ENCODE data around the gene SNPH. TPM values are rescaled to one million over a fixed set of nuclear protein-coding genes. Genes with fewer than 3 reads are reported as not detected.

Gene SNPH
- total and polyA plus RNA-seq, 2 of the 8 experiments (the other 6 are each of a cell fraction or from before 2014, with no cell fraction given) = 0.98 to 4.9 TPM

DNA sequence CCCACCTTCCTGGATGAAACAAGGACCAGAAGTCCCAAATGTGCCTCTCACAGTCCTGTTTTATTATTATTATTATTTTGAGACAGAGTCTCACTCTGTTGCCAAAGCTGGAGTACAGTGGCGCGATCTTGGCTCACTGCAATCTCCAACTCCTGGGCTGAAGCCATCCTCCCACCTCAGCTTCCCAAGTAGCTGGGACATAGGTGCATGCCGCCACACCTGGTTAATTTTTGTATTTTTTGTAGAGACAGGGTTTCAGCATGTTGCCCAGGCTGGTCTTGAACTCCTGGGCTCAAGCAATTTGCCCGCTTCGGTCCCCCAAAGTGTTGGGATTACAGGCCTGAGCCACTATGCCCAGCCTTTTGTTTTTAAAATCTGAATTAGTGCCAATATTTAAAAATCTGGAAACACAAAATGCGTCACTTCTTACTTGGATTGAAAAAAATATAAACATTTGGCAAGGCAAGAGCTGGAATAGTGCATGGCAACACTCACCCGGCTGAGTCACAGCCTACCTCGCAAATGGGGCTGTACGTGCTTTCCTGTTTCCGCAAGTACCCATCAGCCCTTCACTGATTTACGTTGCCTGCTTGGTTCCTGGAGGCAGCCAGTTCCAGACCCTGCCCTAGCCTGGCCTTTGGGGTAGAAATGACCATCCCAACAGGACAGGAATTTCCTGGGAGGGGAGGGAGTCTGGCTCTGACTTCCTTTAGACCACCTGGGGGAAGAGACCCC lies 56.6 kb downstream of the SNPH start (continued):
- no peak for TF ChIP-seq HDAC2 (IDR thresholded peaks at IDR 0.05; ENCODE audit: borderline replicate concordance in 1 of 2, low read depth in 2 of 2, low read length in 2 of 2)

Data from H1 (cell line).